GM18909 (cell line): Measurements from ENCODE around the gene VPS35.

Experiments
- ATAC-seq: cut with Tn5 transposase; IDR thresholded peaks from one replicate; pipeline ENCODE4 v1.9.1; 2021; ENCODE audit warnings: mild to moderate bottlenecking; ENCODE audit not compliant: unreplicated experiment, poor library complexity

Gene VPS35

GRCh38 chr16:46688654-46689364 is at the start of gene VPS35:
VPS35 (minus strand) TSS chr16:46689178; CDS start chr16:46689133, 45 bp downstream.
- peak; percentile 89 for ATAC-seq

- ATAC-seq, result no peak
Observed at GRCh38 chr16:46737621-46738214, 48.7 kb upstream of the VPS35 start.

DNA sequence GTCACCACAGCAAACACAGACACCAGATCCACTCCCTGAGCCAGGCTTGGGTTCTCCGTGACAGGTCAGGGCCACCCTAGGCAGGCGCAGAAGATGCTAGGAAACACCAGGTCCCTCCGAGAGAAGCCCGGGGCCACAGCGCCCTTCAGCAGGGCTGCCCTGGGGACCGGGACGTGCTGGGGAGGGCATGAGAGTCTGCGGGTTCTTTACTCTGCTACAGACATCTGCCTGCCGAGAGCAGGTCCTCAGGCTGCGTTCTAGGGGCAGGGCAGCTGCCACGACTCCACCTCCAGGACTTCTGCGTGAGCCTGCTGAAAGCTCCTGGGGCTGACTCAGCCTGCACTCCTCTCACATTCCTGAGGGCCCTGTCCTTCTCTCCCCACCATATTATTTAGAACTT is 47.7 kb upstream of the VPS35 start:
- ATAC-seq, result no peak

GRCh38 chr16:46733319-46733830 is 44.4 kb upstream of the VPS35 start:
- ATAC-seq, result no peak

DNA sequence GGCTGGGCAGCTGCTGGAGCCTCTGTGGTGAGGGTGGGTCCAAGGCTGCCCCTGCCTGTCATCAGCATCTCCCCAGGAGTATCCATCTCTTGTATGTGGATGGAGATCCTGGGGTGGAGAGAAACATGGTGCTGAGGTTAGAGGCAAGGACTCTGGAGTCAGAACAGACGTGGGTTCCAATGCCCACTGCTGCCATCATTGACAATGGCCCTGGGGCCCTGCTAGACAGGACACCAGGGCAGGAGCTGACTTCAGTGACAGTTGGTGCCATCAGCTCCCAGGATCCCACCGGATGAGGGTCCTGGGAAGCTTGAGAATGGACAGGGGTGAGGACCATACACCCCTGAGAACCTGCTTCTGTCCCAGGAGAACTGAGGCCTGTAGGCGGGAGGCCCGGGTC is 43.6 kb upstream of the VPS35 start:
- ATAC-seq, result no peak

- no peak for ATAC-seq
Observed at GRCh38 chr16:46731691-46732555, 42.9 kb upstream of the VPS35 start.

- no peak for ATAC-seq
Observed at GRCh38 chr16:46730801-46731690, 42.1 kb upstream of the VPS35 start.

DNA sequence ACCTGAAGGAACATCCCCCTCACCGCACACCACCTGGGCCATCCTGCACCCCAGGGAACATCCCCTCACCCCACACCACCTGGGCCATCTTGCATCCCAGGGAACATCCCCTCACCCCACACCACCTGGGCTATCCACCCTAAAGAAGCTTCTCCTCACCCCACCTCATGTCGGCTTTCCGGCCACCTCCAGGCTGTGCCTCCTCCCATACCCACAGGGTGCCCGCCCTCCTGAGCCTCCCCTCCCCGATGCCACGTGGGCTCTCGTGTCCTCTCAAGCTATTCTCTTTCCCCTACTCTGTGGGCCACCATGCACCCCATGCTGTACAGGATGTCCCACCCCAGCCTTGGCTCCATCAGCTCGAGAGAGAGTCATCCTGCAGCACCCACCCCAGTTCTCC is 41.1 kb upstream of the VPS35 start:
- ATAC-seq, result no peak

DNA sequence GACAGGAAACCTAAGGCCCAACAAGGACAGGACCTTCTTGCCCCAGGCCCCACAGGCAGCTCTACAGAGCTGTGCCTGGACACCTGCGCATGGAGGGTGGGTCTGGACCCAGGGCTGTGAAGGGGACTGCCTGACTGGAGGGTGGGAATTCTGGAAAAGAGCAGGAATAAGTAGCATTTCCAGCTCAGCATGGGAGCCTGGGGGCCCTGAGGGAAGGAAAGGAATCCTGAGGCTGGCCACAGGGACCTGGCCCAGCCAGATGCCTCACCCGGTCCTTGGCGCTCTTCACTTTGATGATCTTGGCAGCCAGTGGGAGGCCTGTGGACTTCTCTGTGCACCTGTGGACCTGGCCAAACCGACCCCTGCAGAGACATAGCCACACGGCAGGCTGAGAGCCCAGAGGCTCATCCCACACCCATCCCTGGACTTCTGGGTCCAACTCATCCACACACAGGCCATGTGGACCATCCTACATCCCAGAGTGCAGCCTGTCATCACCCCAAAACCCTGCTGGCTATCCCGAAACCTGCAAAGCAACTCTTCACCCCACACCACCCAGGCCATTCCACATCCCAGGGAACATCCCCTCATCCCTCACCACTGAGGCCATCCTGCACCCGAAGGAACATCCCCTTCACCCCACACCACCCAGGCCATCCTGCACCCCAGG is 40.5 kb upstream of the VPS35 start:
- ATAC-seq, result no peak

GRCh38 chr16:46728806-46729205 is 39.8 kb upstream of the VPS35 start:
- ATAC-seq, result no peak

DNA sequence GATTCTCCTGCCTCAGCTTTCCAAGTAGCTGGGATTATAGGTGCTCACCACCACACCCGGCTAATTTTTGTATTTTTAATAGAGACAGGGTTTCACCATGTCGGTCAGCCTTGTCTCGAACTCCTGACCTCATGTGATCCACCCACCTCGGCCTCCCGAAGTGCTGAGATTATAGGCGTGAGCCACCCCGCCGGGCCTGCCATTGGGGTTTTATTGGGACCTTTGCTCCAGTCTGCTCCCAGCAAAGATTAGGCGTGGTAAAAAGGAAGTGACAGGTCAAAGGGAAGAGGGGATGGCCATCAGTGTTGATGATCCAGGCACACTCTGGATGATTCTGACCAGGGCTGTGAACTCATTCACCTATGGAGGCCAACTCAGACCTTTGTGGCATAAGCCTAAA is 38.7 kb upstream of the VPS35 start:
- no peak for ATAC-seq

DNA sequence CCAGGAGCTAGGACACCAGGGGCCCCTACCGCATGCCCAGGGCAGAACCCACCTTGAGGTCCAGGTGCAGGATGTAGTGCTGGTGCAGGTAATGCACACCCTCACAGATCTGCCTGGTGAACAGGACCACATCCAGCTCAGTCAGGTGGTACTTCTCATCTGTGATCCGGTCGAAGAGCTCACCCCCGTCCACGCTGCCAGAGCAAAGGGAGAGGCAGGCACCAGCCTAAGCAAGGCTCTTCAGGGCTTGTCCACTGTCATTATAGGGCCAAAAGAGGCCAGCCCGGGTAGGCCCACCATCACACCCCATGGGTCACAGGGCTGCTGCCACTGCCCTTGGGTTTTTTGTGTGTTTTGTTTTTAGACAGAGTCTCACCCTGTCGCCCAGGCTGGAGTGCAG is 38.2 kb upstream of the VPS35 start:
- ATAC-seq, result no peak

DNA sequence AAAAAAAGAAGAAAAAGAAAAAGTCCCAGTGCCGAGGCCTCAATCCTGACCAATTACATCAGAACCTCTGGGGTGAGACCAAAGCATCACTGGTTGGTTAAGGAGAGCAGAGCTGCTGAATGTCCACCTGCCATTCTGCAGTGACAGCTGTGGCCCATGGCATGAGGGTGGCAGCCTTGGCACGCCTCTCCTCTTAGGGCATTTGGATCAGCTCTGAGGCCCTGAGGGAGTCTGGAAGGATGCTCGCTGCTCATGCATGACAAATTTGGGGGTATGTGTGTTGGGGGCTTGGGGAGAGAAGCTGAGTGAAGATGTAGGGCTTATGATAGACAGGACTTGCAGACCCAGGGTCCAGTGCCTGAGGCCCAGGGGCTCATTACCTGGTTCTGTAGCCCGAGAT is 32.9 kb upstream of the VPS35 start:
- no peak for ATAC-seq

DNA sequence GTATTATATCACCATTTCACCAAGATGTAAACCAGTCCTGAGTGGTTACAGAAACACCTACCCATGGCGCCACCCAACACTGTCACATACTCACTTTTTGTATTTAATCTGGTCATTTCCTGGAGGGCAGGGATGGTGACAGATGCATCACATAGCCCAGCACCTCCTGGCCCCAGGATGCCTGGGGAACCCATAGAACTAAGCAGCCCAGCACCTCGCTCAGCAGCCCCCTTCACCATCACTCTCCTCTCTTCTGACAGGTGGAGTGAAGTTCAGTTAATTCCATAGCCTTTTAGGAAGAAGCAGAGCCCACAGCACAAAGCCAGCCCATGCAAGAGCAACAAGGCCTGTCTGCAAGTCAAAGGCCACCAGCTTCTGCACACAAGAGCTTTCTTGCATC is 31.6 kb upstream of the VPS35 start:
- no peak for ATAC-seq

GRCh38 chr16:46719528-46719927 is 30.6 kb upstream of the VPS35 start:
- no peak for ATAC-seq

DNA sequence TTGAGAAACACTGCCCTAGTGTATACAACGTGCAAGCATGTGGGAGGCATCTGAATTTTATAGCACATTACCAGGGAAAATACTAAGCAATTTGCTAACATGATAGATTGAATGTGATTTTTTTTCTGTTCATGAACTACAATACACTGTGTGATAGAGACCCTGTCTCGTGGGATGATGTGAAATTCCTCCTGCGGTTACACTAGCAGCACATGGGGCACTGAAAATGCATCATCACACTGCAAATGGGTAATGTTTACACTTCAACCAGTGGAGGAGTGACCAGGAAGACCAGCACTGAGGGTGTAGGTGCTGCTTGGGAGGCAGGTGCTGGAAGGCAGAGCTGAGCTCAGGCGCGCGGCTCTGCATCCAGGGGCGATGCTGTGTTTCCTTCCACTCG is 29.2 kb upstream of the VPS35 start:
- no peak for ATAC-seq

GRCh38 chr16:46717692-46718091 is 28.7 kb upstream of the VPS35 start:
- ATAC-seq, result no peak

DNA sequence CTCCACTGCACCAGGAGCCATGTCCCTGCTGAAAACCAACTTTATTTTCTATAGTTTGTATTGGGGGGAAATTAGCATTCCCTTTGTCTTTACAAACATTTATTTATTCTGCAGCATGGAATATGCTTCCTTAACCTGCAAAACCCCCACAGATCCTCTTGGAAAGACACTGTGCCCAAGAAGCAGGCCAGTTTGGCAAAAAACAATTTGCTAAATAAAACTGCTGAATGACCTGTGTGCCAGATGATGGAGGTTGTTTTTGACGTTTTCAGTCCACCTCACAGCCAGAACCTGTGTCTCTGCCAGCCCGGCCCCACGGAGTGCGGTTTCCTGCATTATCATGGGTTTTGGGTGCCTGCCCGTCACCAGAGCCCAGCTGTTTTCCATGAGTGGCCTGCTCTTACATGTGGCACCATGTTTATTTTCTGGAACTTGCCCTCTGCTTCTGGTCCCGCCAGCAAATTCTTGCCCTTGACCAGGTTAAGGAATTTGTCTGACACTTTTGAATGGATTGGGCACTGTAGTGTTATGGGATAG is 26.9 kb upstream of the VPS35 start:
- ATAC-seq, result no peak

GRCh38 chr16:46714797-46715591 is 26.0 kb upstream of the VPS35 start:
- ATAC-seq, result no peak
